GM19397 (cell line): ENCODE measurements around the gene KDM2B.

Experiments
- ATAC-seq: cut with Tn5 transposase; IDR thresholded peaks from one replicate; pipeline ENCODE4 v1.9.1; 2021; ENCODE audit warnings: mild to moderate bottlenecking, moderate library complexity; ENCODE audit not compliant: unreplicated experiment

KDM2B gene

DNA sequence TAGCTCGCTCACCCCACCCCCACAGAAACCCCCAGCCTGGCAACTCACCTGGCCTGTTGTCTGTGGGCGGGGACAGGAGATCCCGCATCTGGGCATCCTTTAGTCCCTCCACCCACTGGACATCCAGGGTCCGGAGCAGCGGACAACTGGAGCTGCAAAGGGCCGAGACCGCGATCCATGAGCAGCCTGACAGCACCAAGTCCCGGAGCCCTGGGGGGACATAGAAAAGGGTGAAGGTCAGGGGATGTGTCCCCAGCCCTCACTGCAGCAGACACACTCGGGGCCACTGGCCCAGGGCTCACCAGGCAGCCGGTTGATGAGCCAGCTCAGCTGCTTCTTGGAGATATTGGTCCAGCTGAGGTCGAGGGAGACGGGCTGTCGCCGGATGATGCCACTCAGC lies 140.1 kb downstream of the KDM2B start:
- ATAC-seq, result no peak

DNA sequence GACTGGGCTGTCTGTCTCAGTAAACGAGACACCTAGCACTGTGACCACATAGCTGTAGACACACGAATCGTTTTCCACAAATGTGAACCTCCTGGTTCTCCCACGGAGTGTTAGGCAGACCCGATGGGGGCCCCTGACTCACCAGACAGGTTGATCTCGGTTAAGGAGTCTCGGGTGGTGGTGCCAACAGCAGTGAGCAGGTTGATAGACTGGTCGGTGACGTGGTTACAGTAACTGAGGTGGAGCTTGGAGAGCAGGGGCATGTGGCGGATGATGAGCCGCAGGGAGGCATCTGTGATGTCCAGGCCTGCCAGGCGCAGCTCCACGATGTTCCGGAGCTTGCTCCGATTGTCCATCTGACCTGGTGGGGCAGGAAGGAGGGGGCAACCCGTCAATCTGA lies 141.1 kb downstream of the KDM2B start:
- no peak for ATAC-seq

DNA sequence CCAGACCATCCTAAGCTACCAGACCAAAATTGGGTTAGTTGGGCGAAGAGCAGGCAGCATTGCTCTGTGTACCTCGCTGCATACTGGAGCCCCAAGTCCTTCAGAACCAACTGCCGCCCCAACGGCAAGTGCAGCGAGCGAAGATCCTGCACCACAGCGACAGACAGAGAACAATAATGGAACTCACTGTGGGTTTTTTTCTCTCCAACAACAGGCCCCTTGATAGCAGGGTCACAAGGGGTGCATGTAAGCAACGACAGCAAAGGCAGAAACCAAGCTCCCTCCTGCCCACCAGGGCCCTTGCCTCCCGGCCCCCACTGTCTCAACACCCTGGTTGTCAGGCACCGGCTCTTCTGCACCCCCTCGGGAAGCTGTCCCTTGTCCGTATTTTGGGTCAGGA lies 141.9 kb downstream of the KDM2B start:
- ATAC-seq, result no peak

DNA sequence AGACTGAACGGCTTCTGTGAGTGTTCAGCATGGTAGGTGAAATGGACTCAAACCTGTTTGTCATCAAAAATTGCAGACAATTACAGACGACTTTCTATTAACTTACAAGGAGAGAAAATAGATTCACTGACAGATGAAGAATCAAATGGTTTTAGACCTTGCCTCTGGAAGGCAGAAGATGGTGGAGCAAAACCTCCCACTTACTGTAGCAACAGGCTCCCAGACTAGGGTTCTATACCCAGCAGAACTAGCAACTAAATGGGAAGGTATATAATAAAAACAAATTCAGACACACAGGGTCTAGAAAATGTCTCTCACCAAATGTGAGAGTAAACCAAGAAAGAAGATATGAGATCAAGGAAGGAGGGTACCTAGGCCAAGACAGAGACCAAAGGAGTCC lies 144.1 kb downstream of the KDM2B start:
- ATAC-seq, result no peak

DNA sequence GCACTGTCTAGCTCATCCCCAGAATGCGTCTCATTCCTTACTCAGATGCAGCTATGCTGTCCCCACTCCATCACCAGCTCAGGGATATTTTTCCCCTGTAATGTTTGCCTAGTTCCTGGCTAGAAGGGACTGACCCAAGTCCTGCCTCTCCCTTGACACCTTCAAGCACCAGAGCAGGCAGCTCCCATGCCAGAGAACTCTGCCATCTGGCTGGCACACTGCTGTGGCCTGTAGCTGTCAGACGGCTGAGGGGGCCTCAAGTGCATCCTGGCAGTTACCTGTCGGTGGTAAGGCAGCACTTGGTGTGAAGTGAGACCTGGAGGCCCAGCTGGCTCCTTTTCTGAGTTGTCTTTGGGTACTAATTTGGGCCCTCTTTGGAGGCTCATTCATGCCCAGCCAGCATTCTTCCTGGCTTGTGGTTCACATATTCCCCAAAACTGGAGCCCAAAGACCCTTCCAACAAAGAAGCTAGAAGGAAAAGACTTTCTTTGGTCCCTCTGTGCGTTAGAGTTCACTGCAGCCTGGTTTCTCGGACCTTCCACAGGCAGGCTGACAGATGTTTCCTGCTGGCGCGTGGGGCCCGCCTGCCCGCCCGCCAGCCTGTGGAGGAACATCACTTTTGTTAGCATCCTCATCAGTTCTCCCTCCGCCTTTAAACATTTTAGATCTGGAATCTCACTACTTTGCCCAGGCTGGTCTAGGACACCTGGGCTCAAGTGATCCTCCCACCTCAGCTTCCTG lies 147.9 kb downstream of the KDM2B start:
- no peak for ATAC-seq

DNA sequence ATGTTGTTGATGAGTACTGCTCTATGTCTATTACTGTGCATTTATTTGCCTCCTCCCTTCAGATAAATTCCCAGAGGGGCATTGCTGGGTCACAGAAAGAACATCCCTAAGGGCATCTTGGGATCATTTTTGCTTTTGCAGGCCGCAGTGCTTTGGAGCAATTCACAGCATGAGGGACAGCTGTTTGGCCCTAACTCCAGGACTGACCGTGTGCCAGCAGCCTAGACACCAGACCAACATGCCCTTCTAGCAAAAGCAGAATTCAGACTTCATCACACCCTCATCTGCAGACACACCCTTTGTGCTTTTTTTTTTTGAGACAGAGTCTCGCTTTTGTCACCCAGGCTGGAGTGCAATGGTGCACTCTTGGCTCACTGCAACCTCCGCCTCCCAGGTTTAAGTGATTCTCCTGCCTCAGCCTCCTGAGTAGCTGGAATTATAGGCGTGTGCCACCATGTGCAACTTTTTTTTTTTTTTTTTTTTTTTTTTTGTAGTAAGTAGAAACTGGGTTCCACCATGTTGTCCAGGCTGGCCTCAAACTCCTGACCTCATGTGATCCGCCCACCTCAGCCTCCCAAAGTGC lies 149.9 kb downstream of the KDM2B start:
- no peak for ATAC-seq

DNA sequence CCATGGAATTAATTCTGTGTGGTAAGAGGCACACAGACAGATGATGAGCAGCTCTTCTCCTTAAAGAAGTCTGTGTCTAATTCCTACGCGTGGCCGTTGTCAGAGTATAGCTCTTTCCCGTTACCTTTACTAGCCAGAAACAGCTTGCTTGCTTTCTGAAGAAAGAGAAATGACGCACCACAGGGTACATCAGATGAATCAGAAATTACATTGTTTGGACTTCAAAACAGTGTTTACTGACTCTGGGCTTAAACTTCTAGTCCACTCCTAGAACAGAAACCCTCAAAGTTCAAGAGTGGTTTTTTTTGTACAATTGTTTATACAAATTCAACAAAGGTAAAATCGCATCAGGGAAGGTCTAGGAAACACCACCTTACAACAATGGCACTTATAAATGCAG lies 151.9 kb downstream of the KDM2B start:
- no peak for ATAC-seq

DNA sequence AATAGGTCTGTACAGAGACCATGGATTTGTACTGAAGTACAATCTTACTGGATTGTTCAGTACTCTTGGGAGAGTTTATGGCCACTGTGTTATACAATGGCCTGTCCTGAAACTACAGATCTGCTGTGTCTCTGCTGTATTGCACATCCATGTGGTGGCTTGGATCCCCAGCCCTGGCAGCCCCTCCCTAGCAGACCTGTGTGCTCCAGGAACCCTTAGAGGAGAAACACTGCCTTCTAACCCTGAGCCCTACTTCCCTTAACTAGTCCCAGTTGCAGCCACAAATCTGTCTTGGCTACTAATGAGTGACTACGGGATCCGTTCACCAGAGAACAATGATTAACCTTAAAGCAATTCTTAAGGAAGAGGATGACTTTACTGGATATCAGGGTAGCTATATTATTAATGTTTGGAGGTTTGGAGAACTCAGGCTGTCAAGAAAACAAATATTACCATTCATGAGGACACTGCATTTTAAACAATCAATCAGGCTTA lies 153.2 kb downstream of the KDM2B start:
- no peak for ATAC-seq

DNA sequence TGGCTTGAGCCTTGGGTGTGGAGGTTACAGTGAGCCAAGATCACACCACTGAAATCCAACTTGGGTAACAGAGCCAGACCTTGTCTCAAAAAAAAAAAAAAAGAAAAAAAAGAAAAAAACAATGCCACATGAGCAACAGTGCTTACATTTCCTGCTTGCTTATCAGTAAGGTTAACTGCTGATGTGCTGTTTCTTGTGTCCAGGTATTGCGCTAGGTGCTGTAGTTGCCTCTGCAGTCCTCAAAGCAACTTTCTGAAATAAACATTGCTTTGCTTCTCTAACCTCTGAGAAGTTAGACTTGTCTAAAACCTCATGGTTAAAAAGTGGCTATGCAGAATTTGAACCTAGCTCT lies 156.2 kb downstream of the KDM2B start:
- no peak for ATAC-seq

DNA sequence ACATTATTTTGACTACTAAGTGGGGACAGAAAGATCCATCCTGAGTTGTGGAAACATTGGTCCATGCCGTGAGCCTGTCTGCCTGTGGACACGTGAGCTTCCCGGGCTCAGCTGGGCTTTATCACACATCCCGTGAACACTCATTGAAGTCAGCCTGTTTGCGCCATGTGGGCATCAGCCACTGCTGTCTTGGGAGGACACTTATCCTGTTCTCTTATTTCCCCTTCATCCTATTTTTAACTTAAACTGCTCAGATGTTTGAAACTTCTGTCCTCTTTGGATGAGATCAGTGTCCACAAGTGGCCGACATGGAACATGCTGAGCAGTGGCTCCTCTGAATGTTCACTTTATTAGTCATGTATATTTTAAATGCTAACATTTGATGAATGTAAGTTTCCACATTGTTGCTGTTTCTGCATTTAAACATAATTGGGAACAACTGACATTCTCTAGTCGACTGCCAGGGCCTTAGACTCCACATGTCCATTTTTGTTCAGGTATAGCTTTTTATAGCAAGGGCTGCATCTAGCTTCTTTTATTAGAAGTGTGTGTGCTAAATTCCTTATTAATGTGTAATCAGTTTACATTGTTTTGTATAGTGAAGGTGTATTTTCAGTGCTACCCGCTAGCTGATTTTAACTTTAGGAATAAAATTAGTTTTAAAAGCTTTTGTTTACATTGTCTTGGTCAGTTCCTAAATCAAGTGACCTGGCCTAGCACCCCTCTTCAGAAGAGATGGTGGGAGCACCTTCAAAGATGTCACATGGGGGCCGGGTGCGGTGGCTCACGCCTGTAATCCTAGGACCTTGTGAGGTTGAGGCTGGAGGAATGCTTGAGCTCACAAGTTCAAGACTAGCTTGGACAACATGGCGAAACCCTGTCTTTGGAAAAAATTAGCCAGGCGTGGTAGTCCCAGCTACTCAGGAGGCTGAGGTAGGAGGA lies 156.9 kb downstream of the KDM2B start:
- no peak for ATAC-seq

DNA sequence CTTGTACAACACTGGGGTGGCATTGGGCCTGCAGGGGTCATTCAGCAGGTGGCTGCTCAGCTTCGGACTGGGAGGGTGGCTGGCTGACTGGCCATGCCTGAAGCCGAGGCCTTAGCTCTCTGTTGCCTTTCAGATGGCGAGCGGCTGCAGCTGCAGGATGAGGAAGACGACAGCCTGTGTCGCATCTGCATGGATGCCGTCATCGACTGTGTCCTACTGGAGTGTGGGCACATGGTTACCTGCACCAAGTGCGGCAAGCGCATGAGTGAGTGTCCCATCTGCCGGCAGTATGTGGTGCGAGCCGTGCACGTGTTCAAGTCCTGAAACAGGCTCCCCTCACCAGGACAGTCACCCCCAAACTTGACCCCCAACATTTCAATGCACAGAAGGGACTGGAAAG lies 157.6 kb downstream of the KDM2B start:
- no peak for ATAC-seq

DNA sequence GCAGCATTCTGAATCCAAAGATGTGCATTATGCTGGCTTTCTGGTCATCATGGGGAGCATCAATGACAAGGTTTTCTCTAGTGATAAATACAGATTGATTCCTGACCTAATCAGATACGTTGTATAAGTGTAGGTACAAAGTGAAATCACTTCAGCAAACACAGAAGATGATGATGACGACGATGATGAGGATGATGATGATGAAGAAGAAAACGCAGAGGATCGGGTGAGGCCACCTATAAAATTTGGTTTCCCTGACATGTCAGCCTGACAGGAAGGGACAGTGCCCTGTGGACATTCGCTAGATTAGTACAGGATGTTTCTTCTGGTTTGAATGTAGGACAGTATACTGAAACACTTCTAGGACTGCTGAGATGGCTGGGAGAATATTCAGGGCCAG lies 160.7 kb downstream of the KDM2B start:
- ATAC-seq, result no peak

DNA sequence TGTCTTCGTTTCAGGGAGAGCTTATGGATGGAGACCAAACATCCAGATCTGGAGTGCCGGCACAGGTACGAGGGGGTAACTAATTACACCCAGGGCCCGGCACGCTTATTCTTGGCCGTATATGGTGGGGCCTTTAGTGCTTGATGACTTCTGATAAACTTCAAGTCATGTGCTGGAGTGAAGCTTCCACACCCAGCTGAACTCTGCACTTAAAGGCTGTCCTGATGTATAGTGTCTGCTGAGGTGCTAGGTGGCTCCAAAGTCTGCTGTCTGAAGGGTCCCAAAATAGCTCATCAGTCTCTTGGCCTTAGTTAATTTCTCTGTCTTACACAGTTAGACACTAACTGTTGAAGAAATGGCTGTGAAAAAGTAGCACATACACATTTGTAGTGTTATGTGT lies 163.0 kb downstream of the KDM2B start:
- ATAC-seq, result no peak

DNA sequence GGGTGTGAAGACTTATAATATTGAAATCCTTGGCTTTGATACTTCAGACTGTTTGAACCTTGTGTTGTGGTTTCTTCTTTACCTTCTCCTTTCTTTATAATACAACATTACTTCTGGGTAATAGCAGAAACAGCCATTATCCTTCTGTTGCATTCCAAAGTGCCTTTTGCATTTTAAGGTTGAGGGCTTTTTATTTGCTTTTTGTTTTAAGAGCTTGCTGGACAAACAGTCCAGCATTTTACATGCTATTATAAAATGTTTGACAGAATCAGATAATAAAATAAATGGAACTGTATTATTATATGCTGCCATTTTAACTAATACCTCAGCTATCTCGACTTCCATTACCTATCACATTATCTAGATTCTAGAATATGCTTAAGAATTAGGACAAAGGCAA lies 166.9 kb downstream of the KDM2B start:
- no peak for ATAC-seq

DNA sequence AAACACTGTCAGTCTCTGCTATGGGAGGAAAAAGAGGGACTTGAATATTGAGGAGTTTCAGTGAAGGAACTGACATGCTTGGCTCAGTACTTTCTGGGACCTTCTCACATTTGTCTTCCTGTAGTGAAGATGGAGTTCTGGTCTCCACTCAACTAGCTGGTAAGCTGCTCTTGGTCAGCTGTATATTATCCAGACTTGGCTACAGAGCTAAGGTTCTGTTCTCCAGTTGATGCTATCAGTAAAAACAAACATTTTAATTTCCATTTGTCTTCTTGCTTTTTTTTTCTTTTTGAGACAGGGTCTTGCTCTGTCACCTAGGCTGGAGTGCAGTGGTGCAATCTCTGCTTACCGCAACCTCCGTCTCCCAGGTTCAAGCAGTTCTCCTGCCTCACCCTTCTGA lies 175.6 kb downstream of the KDM2B start:
- no peak for ATAC-seq

DNA sequence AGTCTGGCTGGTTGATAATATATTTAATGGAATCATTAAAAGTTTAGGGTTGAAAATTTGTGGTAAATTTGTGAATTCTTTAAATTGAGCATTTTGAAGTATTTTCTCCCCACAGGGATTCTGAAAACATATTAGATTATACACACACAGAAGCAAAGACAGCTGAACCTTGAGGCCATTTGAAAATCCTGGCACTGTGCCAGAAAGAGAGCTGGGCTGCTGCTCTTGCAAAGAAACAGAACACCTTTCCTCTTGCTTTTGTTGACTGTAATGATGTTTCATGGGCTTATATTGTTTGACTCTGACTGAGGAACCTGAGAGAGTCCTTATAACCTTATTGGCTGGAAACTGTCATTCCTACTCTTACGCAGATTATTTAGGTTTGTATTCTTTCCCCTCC lies 176.1 kb downstream of the KDM2B start:
- ATAC-seq, result no peak

DNA sequence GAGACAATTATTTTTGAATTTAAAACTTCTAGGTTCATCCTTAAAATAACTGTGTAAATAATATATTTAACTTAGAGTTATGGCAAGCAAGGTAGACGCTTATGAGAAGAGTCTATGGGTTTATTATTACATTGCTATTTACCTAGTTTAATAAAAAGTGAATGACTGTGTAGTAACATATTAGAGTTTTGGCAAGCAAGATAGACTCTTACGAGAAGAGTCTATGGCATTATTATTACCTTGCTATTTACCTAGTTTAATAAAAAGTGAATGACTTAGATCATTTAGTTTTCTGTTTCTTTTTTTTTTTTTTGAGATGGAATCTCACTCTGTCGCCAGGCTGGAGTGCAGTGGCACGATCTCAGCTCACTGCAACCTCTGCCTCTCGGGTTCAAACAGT lies 177.1 kb downstream of the KDM2B start:
- ATAC-seq, result no peak

DNA sequence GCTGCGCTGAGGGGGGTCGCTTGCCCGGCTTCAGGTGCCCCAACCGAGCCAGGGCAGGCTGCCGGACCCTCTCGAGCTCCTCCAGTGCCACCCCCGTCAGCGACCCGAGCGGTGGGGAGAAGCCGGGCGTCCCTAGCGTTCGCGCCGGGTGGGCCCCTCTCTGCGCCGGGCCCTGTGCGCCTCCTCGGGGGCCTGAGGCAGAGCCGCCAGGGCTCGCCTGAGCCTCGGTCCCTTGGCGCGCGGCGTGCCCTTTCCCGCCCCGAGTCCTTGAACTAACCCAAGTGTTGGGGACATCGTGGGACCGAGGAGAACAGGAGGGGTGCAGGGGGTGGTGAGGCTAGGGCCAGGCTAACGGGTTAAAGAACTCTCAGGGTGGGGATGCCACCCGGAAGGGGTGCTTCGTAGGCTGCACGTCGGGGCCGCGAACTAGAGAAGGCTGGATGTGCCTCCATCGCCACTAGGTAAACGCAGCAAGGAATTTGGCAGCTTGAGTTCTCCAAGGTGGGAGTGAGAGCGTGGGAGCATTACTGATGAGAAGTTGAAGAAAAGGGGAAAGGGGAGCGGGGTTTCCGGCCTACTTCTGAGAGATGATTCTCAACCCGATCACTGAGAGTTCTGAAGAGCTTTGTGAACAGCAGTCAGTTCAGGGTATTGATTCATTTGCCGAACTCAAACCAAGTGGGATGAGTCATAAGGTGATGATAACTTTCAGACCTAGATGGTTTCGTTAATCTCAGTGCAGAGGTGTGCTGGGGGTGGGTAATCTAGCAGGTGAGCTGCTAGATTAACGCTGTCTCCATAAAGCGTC lies 180.3 kb downstream of the KDM2B start:
- ATAC-seq, result peak; percentile 18

DNA sequence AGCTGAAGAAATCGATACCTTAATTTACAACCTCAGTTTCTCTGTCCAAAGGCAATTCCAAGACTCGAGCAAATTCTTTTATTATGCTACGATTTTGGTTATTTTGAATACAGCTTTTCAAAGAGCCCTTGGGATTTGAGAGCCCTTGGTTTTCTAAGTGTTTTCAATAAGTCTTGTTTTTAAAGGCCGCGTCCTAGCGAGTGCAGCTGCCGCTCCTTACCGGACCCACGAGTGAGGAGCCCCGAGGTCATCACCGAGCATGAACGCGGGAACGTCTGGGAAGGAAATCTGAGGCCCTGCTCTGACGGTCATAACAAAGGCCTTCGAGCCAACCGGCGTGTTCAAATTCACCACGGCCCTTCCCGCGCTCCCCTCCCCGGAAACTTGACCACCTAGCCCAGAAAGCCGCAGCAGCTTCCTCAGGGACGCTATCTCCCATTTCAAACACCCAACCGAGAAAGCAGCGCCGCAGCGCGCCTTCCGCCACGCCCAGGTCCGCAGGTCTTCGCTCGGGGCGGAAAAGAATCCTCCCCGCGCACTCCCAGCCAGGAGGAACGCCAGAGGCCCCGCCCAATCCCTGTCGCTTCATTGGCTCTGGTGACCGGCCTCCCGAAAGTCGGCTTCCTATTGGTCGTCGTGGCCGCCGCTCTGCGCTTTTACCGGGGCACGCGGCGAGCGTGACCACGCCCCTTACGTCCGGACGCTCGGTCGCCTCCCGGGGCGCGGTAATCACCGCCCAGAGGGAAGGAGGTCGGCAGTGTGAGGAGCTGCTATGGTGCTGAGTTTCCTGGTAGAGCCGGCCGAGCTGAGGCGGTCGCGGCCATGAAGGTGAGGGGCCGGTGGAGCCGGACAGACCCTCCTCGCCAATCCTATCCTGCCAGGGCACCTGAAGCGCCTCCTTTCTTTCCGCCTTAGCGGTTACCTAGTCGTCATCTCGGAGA lies 181.2 kb downstream of the KDM2B start, which contains the start of gene RNF34:
Gene RNF34, plus strand, starts transcription at position 728 of the 941 bp plus-strand sequence. Its CDS starts 95 bp downstream, at position 823.
- peak; percentile 90 for ATAC-seq

DNA sequence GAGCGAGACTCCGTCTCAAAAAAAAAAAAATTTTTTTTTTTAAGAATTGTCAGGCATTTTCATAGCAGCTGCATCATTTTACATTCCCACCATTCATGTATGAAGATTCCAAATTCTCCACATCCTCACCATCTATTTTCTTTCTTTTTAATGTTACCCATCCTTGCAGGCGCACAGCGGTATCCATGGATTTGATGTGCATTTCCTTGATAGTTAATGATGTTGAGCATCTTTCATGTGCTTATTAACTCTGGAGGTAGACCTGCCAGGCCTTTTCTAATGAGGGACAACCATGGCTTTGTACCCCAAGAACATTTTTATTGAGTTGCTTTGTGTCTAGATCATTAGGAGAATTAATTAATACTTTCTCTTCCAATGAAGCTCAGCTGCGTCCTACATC lies 182.5 kb downstream of the KDM2B start:
- ATAC-seq, result no peak
